Neural progenitor cell (in vitro differentiated cells): ENCODE measurements around the gene HRK. TPM values are rescaled to one million over a fixed set of nuclear protein-coding genes. Genes with fewer than 3 reads are reported as not detected.

ENCODE experiments used
- DNase-seq: peaks from one replicate; pipeline ENCODE4 v3.0.0-alpha.2; 2016; ENCODE audit warnings: low spot score
- H2AFZ ChIP-seq: fragments of 200-600 bp; sonication (generic); replicated peaks from 2 replicates; pipeline ENCODE4 v1.6.1; 2016; ENCODE audit warnings: antibody characterized with exemption
- H3F3A ChIP-seq: fragments of 200-600 bp; sonication (generic); 2 replicates; pipeline ENCODE4 v1.6.1; 2016; ENCODE audit warnings: antibody characterized with exemption, low read depth
- H3K27ac ChIP-seq: fragments of 200-600 bp; sonication (generic); 2 replicates; pipeline ENCODE4 v1.5.1; 2016; ENCODE audit warnings: mild to moderate bottlenecking
- H3K27me3 ChIP-seq: fragments of 200-600 bp; sonication (generic); 2 replicates; pipeline ENCODE4 v1.6.1; 2016; ENCODE audit warnings: mild to moderate bottlenecking, moderate library complexity
- H3K36me3 ChIP-seq: fragments of 200-600 bp; sonication (generic); 2 replicates; pipeline ENCODE4 v1.5.1; 2016
- H3K4me1 ChIP-seq: fragments of 200-600 bp; sonication (generic); 2 replicates; pipeline ENCODE4 v1.6.1; 2016; ENCODE audit warnings: mixed run types
- H3K4me2 ChIP-seq: fragments of 200-600 bp; sonication (generic); 2 replicates; pipeline ENCODE4 v1.6.1; 2016
- H3K4me3 ChIP-seq: fragments of 200-600 bp; sonication (generic); 2 replicates; pipeline ENCODE4 v1.5.1; 2016
- H3K79me2 ChIP-seq: fragments of 200-600 bp; sonication (generic); 2 replicates; pipeline ENCODE4 v1.6.1; 2016; ENCODE audit warnings: low read depth
- H3K9ac ChIP-seq: fragments of 200-600 bp; sonication (generic); 2 replicates; pipeline ENCODE4 v1.6.1; 2016
- H3K9me3 ChIP-seq: fragments of 200-600 bp; sonication (generic); 2 replicates; pipeline ENCODE4 v1.5.1; 2016; ENCODE audit warnings: low read depth
- H4K20me1 ChIP-seq: fragments of 200-600 bp; sonication (generic); 2 replicates; pipeline ENCODE4 v1.6.1; 2016; ENCODE audit warnings: low read depth
- H3K27ac Mint-ChIP-seq: 3 replicates; pipeline ENCODE4 v1.8.0; 2021; ENCODE audit warnings: mixed read lengths
- H3K27me3 Mint-ChIP-seq: 2 replicates; pipeline ENCODE4 v1.8.0; 2022; ENCODE audit warnings: low read depth, mild to moderate bottlenecking, inconsistent platforms, moderate library complexity, mixed read lengths; ENCODE audit not compliant: insufficient read depth
- H3K36me3 Mint-ChIP-seq: 3 replicates; pipeline ENCODE4 v1.8.0; 2021; ENCODE audit warnings: mixed read lengths
- H3K4me1 Mint-ChIP-seq: 3 replicates; pipeline ENCODE4 v1.8.0; 2021; ENCODE audit warnings: mixed read lengths
- H3K4me3 Mint-ChIP-seq: 3 replicates; pipeline ENCODE4 v1.8.0; 2021; ENCODE audit warnings: mild to moderate bottlenecking, moderate library complexity, mixed read lengths
- H3K9me3 Mint-ChIP-seq: 3 replicates; pipeline ENCODE4 v1.8.0; 2020; ENCODE audit warnings: mixed read lengths
- EZH2 ChIP-seq: fragments of 200-600 bp; sonication (generic); IDR thresholded peaks from 2 replicates; pipeline ENCODE4 v1.6.1; 2017; ENCODE audit warnings: antibody characterized with exemption, mild to moderate bottlenecking, moderate library complexity
- EZH2phosphoT487 ChIP-seq: fragments of 200-600 bp; sonication (generic); IDR thresholded peaks from 2 replicates; pipeline ENCODE4 v1.6.1; 2017; ENCODE audit warnings: antibody characterized with exemption
- total RNA-seq: library from RNA; depleted of rRNA; stranded (reverse); fragments of >200 nt; gene quantifications from 2 replicates; pipeline ENCODE4 v1.2.3, GENCODE V29; 2015; ENCODE audit warnings: low replicate concordance
- TF ChIP-seq, protein P1 (sequence below): fragments of 200-600 bp; sonication (generic); IDR thresholded peaks from 2 replicates; pipeline ENCODE4 v1.5.1; 2017; ENCODE audit warnings: antibody characterized with exemption, mild to moderate bottlenecking

The HRK gene
- total RNA-seq, 1 donor from 2014 or later = not detected

DNA sequence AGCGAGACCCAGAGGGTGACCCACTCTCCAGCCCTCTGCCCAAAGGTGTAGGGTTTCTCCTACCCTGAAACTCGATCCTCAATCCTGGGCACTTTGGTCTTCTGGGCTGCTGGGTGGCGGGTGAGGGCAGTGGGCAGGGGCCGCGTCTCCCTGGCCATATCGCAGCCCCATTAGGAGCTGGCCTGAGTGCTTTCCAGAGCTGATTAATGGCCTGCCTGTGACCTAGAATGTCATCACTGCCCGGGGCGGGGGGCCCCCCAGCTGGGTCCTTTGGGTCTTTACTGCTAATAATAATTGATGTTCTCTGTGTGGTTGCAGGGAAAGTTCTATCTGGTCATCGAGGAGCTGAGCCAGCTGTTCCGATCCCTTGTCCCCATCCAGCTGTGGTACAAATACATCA, 47.8 kb downstream of the HRK start:
- peaks cover 2% of the 10 kb centered on the region for H3K27me3 Mint-ChIP-seq
- Histone ChIP-seq H3K27me3 (no peaks in the 10 kb centered on the region), H3K9ac (no peak overlapping the region), H3K4me2 (no peak overlapping the region), H2AFZ (no peak overlapping the region), H3K4me1 (no peaks in the 10 kb centered on the region), H3F3A (no peaks in the 10 kb centered on the region), H4K20me1 (no peaks in the 10 kb centered on the region), H3K36me3 (peaks cover 3% of the 10 kb centered on the region), H3K79me2 (no peaks in the 10 kb centered on the region), H3K4me3 (no peak overlapping the region), H3K9me3 (no peaks in the 10 kb centered on the region), H3K27ac (no peak overlapping the region)
- H3K4me3 Mint-ChIP-seq = no peak overlapping the region
- TF ChIP-seq EZH2 = no peak
- TF ChIP-seq EZH2phosphoT487 = no peak
- TF ChIP-seq, protein P1, sequence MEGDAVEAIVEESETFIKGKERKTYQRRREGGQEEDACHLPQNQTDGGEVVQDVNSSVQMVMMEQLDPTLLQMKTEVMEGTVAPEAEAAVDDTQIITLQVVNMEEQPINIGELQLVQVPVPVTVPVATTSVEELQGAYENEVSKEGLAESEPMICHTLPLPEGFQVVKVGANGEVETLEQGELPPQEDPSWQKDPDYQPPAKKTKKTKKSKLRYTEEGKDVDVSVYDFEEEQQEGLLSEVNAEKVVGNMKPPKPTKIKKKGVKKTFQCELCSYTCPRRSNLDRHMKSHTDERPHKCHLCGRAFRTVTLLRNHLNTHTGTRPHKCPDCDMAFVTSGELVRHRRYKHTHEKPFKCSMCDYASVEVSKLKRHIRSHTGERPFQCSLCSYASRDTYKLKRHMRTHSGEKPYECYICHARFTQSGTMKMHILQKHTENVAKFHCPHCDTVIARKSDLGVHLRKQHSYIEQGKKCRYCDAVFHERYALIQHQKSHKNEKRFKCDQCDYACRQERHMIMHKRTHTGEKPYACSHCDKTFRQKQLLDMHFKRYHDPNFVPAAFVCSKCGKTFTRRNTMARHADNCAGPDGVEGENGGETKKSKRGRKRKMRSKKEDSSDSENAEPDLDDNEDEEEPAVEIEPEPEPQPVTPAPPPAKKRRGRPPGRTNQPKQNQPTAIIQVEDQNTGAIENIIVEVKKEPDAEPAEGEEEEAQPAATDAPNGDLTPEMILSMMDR = no peak
- H3K36me3 Mint-ChIP-seq = peaks cover 15% of the 10 kb centered on the region
- H3K27ac Mint-ChIP-seq = no peak overlapping the region
- no peaks in the 10 kb centered on the region for H3K9me3 Mint-ChIP-seq
- DNase-seq = no peak
- H3K4me1 Mint-ChIP-seq = no peaks in the 10 kb centered on the region

DNA sequence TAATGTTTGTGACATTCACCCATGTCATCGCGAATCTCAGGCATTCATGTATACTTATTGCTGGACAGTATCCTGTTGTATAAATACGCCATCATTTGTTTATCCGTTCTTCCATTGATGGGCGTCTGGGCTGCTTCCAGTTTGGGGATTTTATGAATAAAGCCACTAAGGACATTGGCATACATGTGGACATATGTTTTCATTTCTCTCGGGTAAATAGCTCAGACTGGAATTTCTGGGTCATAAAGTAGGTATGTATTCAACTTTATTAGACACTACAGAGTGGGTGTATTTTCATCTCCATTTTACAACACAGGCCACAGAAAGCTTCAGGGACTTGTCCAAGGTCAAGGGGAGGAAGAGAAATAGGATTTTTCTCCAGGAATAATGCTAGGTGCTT, 48.9 kb downstream of the HRK start:
- no peak overlapping the region for H3K9ac ChIP-seq
- no peaks in the 10 kb centered on the region for H3F3A ChIP-seq
- peaks cover 15% of the 10 kb centered on the region for H3K36me3 Mint-ChIP-seq
- no peak overlapping the region for H3K4me3 Mint-ChIP-seq
- no peak overlapping the region for H3K27ac Mint-ChIP-seq
- H3K4me2 ChIP-seq = no peak overlapping the region
- TF ChIP-seq EZH2phosphoT487 (no peak), EZH2 (no peak)
- TF ChIP-seq, protein P1 = no peak
- no peaks in the 10 kb centered on the region for H3K9me3 Mint-ChIP-seq
- H2AFZ ChIP-seq = no peak overlapping the region
- no peak overlapping the region for H3K27ac ChIP-seq
- no peaks in the 10 kb centered on the region for H3K4me1 ChIP-seq
- H3K9me3 ChIP-seq = no peaks in the 10 kb centered on the region
- no peak for DNase-seq
- no peaks in the 10 kb centered on the region for H4K20me1 ChIP-seq
- no peaks in the 10 kb centered on the region for H3K4me1 Mint-ChIP-seq
- H3K27me3 ChIP-seq = no peaks in the 10 kb centered on the region
- H3K36me3 ChIP-seq = peaks cover 3% of the 10 kb centered on the region
- no peaks in the 10 kb centered on the region for H3K79me2 ChIP-seq
- peaks cover 2% of the 10 kb centered on the region for H3K27me3 Mint-ChIP-seq
- H3K4me3 ChIP-seq = no peak overlapping the region

DNA sequence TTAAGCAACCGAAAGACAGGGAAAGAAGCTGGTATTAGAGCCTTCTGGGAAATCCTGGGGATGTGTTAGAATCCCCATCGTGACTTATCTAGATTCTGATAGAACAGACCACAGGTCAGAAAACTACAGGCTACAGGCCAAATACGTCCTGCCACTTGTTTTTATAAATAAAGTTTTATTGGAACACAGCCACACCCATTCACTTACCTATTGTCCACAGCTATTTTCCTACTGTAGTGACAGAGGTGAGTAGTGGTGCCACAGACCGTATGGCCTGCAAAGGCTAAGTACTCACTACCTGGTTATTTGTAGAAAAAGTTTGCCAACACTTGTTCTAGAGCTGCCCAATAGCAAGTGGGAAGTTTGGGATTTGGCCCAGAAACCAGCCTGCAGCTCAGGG, 53.8 kb downstream of the HRK start:
- no peak overlapping the region for H2AFZ ChIP-seq
- H3K9me3 ChIP-seq = no peaks in the 10 kb centered on the region
- H3K27ac ChIP-seq = no peak overlapping the region
- Mint-ChIP-seq H3K27ac (no peak overlapping the region), H3K4me1 (no peaks in the 10 kb centered on the region), H3K9me3 (no peaks in the 10 kb centered on the region), H3K4me3 (no peak overlapping the region), H3K36me3 (peaks cover 11% of the 10 kb centered on the region), H3K27me3 (peaks cover 4% of the 10 kb centered on the region)
- H3K4me3 ChIP-seq = no peak overlapping the region
- H3F3A ChIP-seq = no peaks in the 10 kb centered on the region
- H3K27me3 ChIP-seq = no peaks in the 10 kb centered on the region
- no peak for DNase-seq
- H3K9ac ChIP-seq = no peak overlapping the region
- H4K20me1 ChIP-seq = no peaks in the 10 kb centered on the region
- no peaks in the 10 kb centered on the region for H3K36me3 ChIP-seq
- H3K4me1 ChIP-seq = no peaks in the 10 kb centered on the region
- H3K79me2 ChIP-seq = no peaks in the 10 kb centered on the region
- TF ChIP-seq EZH2phosphoT487 = no peak
- TF ChIP-seq, protein P1 = no peak
- no peak for TF ChIP-seq EZH2
- no peak overlapping the region for H3K4me2 ChIP-seq
